ENCODE measurements around the gene CDH15.

- TF ChIP-seq REST (IDR thresholded peaks at IDR 0.05; ENCODE audit: low read depth): no peak
- no peak for TF ChIP-seq YY1 (IDR thresholded peaks at IDR 0.05; ENCODE audit: extremely low read depth, insufficient replicate concordance, low read depth, low read length)
- no peak for TF ChIP-seq EZH2phosphoT487 (IDR thresholded peaks at IDR 0.05; ENCODE audit: borderline replicate concordance)
- TF ChIP-seq CTCF (IDR thresholded peaks at IDR 0.05 in 2 of 3, conservative IDR thresholded peaks at IDR 0.05 in 1 of 3; ENCODE audit: borderline replicate concordance in 1 of 3, insufficient read depth in 1 of 3, low read depth in 2 of 3, low read length in 2 of 3): no peak
- no peak for TF ChIP-seq POLR2A (IDR thresholded peaks at IDR 0.05; ENCODE audit: borderline replicate concordance, extremely low read depth, insufficient read depth, insufficient read length)
- no peak for TF ChIP-seq RAD21 (IDR thresholded peaks at IDR 0.05; ENCODE audit: low read depth)
- no peak for TF ChIP-seq POLR2AphosphoS5 (IDR thresholded peaks at IDR 0.05; ENCODE audit: low read depth, low read length)
These were observed 20.6 kb upstream of the CDH15 start for GRCh38 chr16:89150981-89151380.

All from HCT116 (cell line).